NCI-H69 (cell line): ENCODE results near the gene OR4Q2.
"Not testable (repeated sequence)": the region's sequence is repeated elsewhere in the genome, so short reads cannot be mapped to it uniquely, and the experiment has no call there.

Source experiments
- DNase-seq: peaks from one replicate; lab custom pipeline; 2025; lab: John Stamatoyannopoulos, UW

OR4Q2 gene

DNA sequence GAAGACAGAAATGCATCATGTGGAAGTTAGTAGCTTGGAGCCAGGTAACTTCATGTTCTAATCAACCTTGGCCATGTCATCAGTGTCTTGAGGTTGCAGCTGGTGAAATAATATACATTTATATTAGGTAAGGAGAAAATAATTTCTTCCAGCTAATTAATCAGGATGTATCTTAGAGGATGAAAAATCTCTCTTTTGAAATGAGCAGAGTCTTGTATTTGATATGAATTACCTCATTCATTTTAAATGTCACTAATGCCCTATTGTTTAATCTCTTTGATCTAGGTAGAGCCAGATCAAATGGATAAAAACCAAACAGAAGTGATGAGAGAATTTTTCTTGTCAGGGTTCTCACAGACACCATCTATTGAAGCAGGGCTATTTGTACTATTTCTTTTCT, at the start of gene OR4Q2:
TSS of gene OR4Q2 (plus strand) at position 301 of the 400 bp plus-strand sequence.
- DNase-seq: no peak

DNA sequence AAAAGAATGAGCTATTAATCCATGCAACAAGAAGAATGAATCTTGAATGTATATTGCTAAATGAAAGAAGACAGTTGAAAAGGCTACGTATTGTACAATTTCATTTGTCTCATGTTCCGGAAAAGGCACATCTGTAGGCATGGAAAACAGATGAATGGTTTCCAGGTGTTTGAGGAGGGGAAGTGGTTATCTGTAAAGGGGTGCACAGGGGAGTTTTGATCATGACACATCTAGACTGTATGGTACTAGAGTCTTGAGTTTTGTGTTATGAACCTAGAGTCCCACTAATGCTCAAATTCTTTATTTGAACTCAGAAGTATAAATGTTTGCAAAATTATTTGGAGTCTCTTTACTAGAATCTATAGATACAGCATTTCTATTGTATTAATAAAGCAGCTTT, 32.2 kb upstream of the OR4Q2 start:
- DNase-seq: not testable (repeated sequence)

DNA sequence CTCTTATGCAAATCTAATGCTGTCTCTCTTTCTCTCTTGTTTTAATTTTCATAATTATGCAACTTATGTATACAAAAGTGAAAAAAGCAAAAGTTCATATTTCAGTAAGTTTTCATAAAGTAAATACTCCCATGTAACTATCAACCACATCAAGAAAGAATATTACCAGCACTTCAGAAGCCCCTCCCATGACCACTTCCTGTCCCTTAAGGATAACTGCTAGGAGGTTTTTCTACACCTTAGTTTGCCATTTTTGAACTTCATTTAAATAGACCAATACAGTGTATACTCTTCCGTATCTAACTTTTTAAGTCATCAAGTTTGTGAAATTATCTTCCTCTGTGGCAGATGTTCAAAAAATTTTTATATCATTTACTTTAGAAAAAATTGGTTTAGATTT, 27.1 kb upstream of the OR4Q2 start:
- DNase-seq: no peak

DNA sequence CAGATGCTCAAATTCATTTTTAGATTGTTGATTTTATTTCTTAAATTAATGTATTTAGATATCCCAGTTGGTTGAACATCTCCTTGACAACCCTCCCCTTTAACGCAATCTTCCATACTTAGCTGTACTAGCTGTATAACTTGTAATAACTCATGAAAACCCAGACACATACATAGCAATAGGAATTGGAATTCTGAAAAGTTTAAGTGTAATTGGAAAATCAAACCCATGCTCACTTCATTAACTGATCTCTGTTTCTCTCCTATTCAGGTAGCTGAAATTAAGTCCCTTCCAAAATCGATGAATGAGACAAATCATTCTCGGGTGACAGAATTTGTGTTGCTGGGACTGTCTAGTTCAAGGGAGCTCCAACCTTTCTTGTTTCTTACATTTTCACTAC, 26.7 kb upstream of the OR4Q2 start, which contains the start of gene OR4K15:
TSS of gene OR4K15 (plus strand) at position 301 of the 400 bp plus-strand sequence. CDS start at position 301, 0 bp downstream.
- no peak for DNase-seq

GRCh38 chr14:19993438-19993837, 8.5 kb upstream of the OR4Q2 start:
- DNase-seq: no peak

- DNase-seq: no peak
Measured at GRCh38 chr14:20002319-20002718, 356 bp downstream of the OR4Q2 start.

DNA sequence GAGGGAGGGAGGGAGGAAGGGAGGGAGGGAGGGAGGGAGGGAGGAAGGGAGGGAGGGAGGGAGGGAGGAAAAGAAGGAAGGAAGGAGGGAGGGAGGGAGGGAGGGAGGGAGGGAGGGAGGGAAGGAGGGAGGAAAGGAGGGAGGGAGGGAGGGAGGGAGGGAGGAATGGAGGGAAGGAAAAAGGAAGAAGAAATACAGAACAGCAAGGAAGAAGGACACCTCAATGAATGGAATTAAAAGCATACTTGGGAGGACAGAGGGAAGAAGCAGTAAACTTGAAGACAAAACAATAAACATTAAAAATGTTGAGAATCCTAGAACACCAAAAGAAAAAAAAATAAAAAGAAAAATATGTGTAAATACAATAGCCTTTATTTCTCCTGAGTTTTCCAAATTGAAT, 6.2 kb downstream of the OR4Q2 start:
- DNase-seq: no peak

DNA sequence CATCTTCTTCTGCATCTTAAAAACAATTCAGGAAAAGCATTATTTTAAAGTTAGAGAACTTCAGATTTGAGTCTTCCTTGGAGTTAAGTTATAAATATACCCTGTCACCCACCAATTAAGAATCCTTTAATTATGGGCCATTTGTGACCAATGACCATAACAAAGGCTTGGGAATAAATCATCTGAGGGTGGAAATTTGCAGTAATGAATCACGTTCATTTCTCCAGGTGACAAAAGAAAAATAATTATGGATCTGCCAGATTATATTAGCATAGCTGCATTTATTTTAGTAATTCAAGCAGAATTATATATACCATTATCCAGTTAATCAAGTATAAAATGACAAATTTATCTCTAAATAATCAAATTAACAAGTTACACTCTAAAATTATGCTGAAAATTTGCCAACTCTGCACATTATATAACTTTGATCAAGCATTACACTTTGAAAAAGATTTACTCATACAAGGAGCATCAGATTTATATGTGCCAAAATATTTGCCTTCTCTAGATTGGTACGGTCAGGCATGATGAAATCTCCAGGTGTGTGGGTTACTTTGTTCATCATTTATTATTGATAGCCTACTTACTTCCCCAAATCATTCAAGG, 17.4 kb downstream of the OR4Q2 start, which contains the start of gene OR4K14:
TSS of gene OR4K14 (minus strand) at position 51 of the 609 bp plus-strand sequence. CDS start 4,114 bp downstream, outside the sequence.
- DNase-seq: peak; percentile 6

DNA sequence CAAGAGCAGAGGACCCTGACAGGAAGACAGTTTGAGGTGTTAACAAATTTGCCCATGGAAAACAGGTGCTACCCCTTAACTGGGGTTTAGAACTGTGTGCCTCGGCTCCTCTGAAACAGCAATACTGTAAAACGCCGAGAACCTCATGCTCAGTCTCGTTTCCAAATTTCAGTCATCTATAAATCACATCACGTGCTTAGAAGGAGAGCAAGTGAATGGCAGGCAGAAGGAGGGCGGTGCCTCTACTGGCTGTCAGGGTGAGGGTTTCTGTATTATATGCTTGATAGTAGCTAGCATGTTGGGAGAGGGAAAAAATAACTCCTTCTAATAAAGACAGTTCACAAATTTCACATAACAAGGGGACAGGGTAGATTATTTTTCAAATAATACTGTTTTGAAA, 29.1 kb downstream of the OR4Q2 start:
- DNase-seq: no peak

DNA sequence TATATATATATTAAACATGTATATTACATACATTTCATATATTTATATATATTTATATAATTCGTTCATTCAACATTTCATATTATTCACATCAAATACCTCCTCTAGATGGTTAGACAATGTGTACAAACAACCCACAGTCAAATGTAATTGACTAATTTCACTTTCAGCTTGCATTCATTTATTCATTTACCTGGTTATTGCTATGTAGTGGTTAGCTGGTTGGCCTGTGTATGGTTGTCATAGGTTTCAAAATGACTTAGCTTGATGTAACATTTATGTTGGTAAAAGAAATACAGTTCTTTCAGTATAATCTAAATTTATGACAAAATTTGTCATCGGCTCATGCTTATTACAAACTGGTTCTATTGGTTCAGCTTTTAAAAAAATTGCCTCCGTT, 33.5 kb downstream of the OR4Q2 start:
- DNase-seq: no peak

- DNase-seq: no peak
Measured at GRCh38 chr14:20035938-20036337, 34.0 kb downstream of the OR4Q2 start, which contains the start of gene OR4K13. Gene OR4K13, minus strand, starts transcription at chr14:20036038. Its CDS starts 1,280 bp downstream, at chr14:20034758.

GRCh38 chr14:20044243-20044642, 42.3 kb downstream of the OR4Q2 start:
- DNase-seq: no peak

DNA sequence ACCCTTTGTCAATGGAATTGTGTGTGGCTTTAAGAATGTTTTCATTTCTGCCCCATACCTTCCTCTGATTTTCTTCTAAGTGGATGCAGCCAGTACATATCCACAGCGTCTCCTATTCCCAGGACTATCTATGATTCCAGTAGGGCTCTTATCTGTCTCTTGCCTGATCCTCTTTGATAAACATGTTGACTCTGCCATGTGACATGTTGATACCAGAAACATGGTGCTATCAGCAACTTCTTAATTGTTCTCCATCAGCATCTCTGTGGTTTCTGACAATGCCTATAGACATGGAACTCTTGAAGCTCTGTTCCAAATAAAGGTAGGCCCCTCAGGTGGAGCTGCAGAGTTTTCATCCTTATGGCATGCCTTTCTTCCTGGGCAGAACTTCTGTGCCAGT, 46.2 kb downstream of the OR4Q2 start:
- DNase-seq: no peak
